Stimulated activated CD8-positive, alpha-beta memory T cell treated with anti-CD3 and anti-CD28 coated beads, Interleukin-4, amount 100 ng/mL, for 48 hours (primary cell): ENCODE data around the gene DNAJC16.

Experiments
- DNase-seq: peaks from one replicate; pipeline ENCODE4 v3.0.0-alpha.2; 2020

Gene DNAJC16

GRCh38 chr1:15541231-15541792, 14.7 kb downstream of the DNAJC16 start:
- no peak for DNase-seq

GRCh38 chr1:15542388-15543250, 16.0 kb downstream of the DNAJC16 start:
- peak; percentile 18 for DNase-seq

GRCh38 chr1:15543251-15543588, 16.6 kb downstream of the DNAJC16 start:
- peak; percentile 16 for DNase-seq

- DNase-seq = peak; percentile 3
Measured at GRCh38 chr1:15543589-15544568, 17.2 kb downstream of the DNAJC16 start.

GRCh38 chr1:15546641-15547040, 20.0 kb downstream of the DNAJC16 start:
- no peak for DNase-seq

- DNase-seq = peak; percentile 1
Measured at GRCh38 chr1:15550573-15550972, 23.9 kb downstream of the DNAJC16 start.

- DNase-seq = no peak
Measured at GRCh38 chr1:15557008-15557407, 30.4 kb downstream of the DNAJC16 start.

GRCh38 chr1:15557594-15557993, 30.9 kb downstream of the DNAJC16 start:
- peak; percentile 13 for DNase-seq

- no peak for DNase-seq
Measured at GRCh38 chr1:15558516-15558915, 31.9 kb downstream of the DNAJC16 start.

GRCh38 chr1:15559189-15559810, 32.7 kb downstream of the DNAJC16 start:
- no peak for DNase-seq

- no peak for DNase-seq
Measured at GRCh38 chr1:15568387-15569073, 41.9 kb downstream of the DNAJC16 start.

GRCh38 chr1:15570861-15571260, 44.2 kb downstream of the DNAJC16 start:
- no peak for DNase-seq

GRCh38 chr1:15571266-15571665, 44.6 kb downstream of the DNAJC16 start:
- no peak for DNase-seq

GRCh38 chr1:15573477-15573876, 46.8 kb downstream of the DNAJC16 start:
- no peak for DNase-seq

- DNase-seq = no peak
Measured at GRCh38 chr1:15574741-15575140, 48.1 kb downstream of the DNAJC16 start.

- DNase-seq = no peak
Measured at GRCh38 chr1:15575549-15576150, 49.0 kb downstream of the DNAJC16 start.

- no peak for DNase-seq
Measured at GRCh38 chr1:15577691-15578090, 51.0 kb downstream of the DNAJC16 start.

GRCh38 chr1:15578921-15579682, 52.5 kb downstream of the DNAJC16 start:
- peak; percentile 35 for DNase-seq

GRCh38 chr1:15579683-15580047, 53.0 kb downstream of the DNAJC16 start:
- DNase-seq = no peak

GRCh38 chr1:15583016-15583706, 56.5 kb downstream of the DNAJC16 start:
- DNase-seq = no peak
